Pancreas (tissue), 10 donors: ENCODE data around the gene TMEM225. TPM values are rescaled to one million over a fixed set of nuclear protein-coding genes. Genes with fewer than 3 reads are reported as not detected.
"Not testable (repeated sequence)": the region's sequence is repeated elsewhere in the genome, so short reads cannot be mapped to it uniquely, and the experiment has no call there.

Experiments
- ATAC-seq, 4 donors: fragments of 200-7000 bp; cut with Tn5 transposase; one replicate each; pipeline versions ENCODE4 v1.8.0 to v1.9.1; 2020; ENCODE audit warnings: mild to moderate bottlenecking in 4 of 4, moderate library complexity in 4 of 4
- DNase-seq, 6 donors: peaks; one replicate each; pipeline ENCODE4 v3.0.0-alpha.2; 2020
- FAIRE-seq: peaks from 2 replicates; lab custom pipeline; 2012; peaks lifted over from hg19 to GRCh38; lab: Jason Lieb, UNC
- H3K27ac ChIP-seq, 4 donors: fragments of 200-600 bp; sonication (generic); 1 replicate in 3 of 4; 2 replicates in 1 of 4; pipeline versions ENCODE4 v1.5.0 to v1.8.0; 2020
- H3K27me3 ChIP-seq, 4 donors: fragments of 200-600 bp; one replicate each; pipeline ENCODE4 v1.8.0; 2021
- H3K36me3 ChIP-seq, 3 donors: fragments of 200-600 bp; sonication (generic) in 1 of 3; one replicate each; pipeline versions ENCODE4 v1.5.0 to v1.8.0; 2020 to 2021
- H3K4me1 ChIP-seq, 3 donors: fragments of 200-600 bp; one replicate each; pipeline ENCODE4 v1.8.0; 2021
- H3K4me3 ChIP-seq, 4 donors: fragments of 200-600 bp; sonication (generic) in 2 of 4; one replicate each; pipeline versions ENCODE4 v1.5.0 to v1.8.0; 2020 to 2021
- H3K9me3 ChIP-seq, 4 donors: fragments of 200-600 bp; one replicate each; pipeline ENCODE4 v1.8.0; 2021
- WGBS, 2 donors: extraction: QIAGEN DNeasy Blood & Tissue Kit; methylation state at CpG; one replicate each; pipeline ENCODE4 v1.1.7; 2013; 5-methylcytosine and 5-hydroxymethylcytosine counted together
- intact Hi-C, 3 donors: fragments of 100-400 bp; cut with DNase I; formaldehyde crosslinking; loops; one replicate each; pipeline versions ENCODE4 v1.11.1 to v1.14.2; 2022
- polyA plus RNA-seq, 2 donors: library from polyadenylated mRNA; stranded (reverse); fragments of 200-250 nt; gene quantifications; one replicate each; pipeline ENCODE4 v1.2.3, GENCODE V29; 2013
- total RNA-seq, 6 donors: library from RNA; stranded (reverse); fragmentation: NEBNext Ultra II Directional in 4 of 6; extraction: Animal tissue kit (Norgen Biotek cat#: 25700) in 4 of 6; gene quantifications; one replicate each; pipeline versions ENCODE4 v1.2.1 to v1.2.4, GENCODE V29; 2021 to 2023
- TF ChIP-seq, protein P1 (sequence below), 4 donors: fragments of 200-600 bp; sonication (generic) in 3 of 4; IDR thresholded peaks; one replicate each; pipeline versions ENCODE4 v1.5.0 to v1.8.0; 2021; ENCODE audit warnings: antibody characterized with exemption in 4 of 4
- donor health status: healthy with polysubstance abuse.
- donor health status: DM: no; HTN: no; CAD: no; lungs with moderate emphysema.
- donor health status: DM: no; HTN: no; CAD: no.
- donor health status: control.
- donor health status: control.
- donor health status: Bipolar disorder and iron deficiency.
- donor health status: DM: yes; HTN: yes; CAD: no.
- donor health status: DM: no; HTN: no; CAD: no.
- donor health status: DM: no; HTN: no; CAD: no.
- donor health status: DM: yes; HTN: yes; CAD: no.

TMEM225 gene
- total and polyA plus RNA-seq, 8 donors = not detected

DNA sequence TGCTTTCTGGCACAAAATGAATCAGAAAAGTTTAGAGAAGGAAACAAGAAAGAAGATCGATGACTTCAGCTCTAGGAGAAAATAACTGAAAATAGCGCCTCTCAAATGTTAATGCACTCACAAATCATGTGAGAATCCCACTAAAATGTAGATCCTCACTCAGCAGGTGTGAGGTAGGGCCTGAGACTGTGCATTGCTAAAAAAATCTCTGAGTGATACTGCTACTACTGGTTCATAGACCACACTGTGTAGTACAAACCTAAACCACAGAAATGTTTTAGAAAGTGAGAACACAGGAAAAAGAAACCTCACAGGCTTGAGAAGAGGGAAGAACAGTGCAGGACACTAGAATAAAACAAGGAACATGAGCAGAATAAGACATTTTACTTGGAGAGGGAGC lies 18.5 kb upstream of the TMEM225 start:
- no peak for ATAC-seq
- Histone ChIP-seq H3K27me3 (no peaks in the 10 kb centered on the region), H3K4me3 (no peak overlapping the region), H3K4me1 (peaks cover 0 to 4% (median 0%) of the 10 kb centered on the region in 3 donors), H3K9me3 (no peaks in the 10 kb centered on the region), H3K36me3 (no peaks in the 10 kb centered on the region), H3K27ac (no peak overlapping the region)
- intact Hi-C loops = no loop called here
- 89 to 95% methylated on average over 2 of the region's 2 CpGs for WGBS, 2 donors
- TF ChIP-seq, protein P1, sequence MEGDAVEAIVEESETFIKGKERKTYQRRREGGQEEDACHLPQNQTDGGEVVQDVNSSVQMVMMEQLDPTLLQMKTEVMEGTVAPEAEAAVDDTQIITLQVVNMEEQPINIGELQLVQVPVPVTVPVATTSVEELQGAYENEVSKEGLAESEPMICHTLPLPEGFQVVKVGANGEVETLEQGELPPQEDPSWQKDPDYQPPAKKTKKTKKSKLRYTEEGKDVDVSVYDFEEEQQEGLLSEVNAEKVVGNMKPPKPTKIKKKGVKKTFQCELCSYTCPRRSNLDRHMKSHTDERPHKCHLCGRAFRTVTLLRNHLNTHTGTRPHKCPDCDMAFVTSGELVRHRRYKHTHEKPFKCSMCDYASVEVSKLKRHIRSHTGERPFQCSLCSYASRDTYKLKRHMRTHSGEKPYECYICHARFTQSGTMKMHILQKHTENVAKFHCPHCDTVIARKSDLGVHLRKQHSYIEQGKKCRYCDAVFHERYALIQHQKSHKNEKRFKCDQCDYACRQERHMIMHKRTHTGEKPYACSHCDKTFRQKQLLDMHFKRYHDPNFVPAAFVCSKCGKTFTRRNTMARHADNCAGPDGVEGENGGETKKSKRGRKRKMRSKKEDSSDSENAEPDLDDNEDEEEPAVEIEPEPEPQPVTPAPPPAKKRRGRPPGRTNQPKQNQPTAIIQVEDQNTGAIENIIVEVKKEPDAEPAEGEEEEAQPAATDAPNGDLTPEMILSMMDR (IDR thresholded peaks at IDR 0.05) = no peak
- DNase-seq = no peak
- no peak for FAIRE-seq

DNA sequence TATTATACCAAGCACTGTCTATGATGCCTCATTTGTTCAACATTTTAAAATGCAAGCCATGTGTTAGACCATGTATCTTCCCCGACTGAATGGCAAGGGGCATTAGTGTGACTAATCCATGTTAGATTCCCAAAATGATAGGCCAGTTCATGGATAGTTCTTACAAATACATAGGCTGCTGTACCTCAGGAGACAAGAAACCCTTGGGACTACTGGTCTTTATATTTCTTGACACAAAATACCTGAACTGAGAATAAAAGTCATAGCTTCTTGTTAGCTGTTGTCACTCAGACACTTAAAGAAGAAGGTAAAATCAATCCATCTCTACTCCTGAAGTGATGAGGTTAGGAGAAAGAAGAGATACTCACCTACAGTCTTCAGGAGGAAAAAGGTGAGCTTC lies 16.4 kb upstream of the TMEM225 start, which contains the start of gene OR8D4:
TSS of gene OR8D4 (plus strand) at position 301 of the 400 bp plus-strand sequence. CDS start 4,265 bp downstream, outside the sequence.
- H3K9me3 ChIP-seq = no peaks in the 10 kb centered on the region
- ATAC-seq = no peak
- intact Hi-C loops = no loop called here
- H3K4me3 ChIP-seq = no peak within 1 kb of the TSS
- H3K36me3 ChIP-seq = no peaks in the 10 kb centered on the region
- no peak within 1 kb of the TSS for H3K27ac ChIP-seq
- WGBS, 2 donors = 93 to 94% methylated on average over 1 of the region's 1 CpG
- no peak for DNase-seq
- no peaks in the 10 kb centered on the region for H3K27me3 ChIP-seq
- FAIRE-seq = no peak
- TF ChIP-seq, protein P1 (IDR thresholded peaks at IDR 0.05) = no peak
- H3K4me1 ChIP-seq = peaks cover 0 to 4% (median 0%) of the 10 kb centered on the region in 3 donors

DNA sequence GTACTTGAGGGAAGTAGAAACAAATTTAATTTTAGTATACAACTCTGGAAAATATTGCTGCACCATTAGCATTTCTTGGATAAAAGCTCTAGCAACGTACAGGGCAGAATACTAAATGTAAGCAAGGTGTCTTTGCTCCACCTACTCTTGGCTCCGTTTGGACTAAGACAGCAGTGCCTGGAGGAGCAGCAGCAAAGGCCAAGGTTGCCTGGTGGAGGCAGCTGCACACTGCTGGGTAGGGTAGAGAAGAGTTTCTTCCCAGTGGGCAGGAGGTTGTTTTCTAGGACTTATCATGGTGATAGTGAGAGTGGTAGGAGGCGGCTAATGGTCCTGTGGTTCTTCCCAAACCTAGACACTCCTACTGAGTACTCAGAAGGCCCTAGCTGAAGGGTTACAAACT lies 14.3 kb upstream of the TMEM225 start:
- no peak for FAIRE-seq

DNA sequence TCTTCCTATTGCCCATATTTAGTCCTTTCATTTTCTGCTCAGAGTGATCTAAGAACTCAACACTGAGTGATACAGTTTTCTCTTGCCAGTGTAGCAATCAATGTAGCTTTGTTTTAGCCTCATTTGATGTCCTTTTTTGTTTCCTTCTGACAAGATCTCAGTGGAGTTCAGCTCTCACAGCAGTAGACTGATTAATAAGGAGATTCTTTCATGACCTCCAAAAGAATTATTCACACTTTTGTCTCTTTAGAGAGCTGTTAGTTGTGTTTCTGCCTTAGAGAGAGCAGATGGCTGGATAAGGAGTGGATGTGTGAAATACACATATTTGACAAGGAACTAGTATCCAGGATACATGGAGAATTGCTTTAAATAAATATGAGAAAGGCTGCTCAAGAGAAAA lies 6.6 kb upstream of the TMEM225 start:
- no peaks in the 10 kb centered on the region for H3K27me3 ChIP-seq
- FAIRE-seq = no peak
- no peak for DNase-seq
- no peak overlapping the region for H3K4me3 ChIP-seq
- no peaks in the 10 kb centered on the region for H3K36me3 ChIP-seq
- intact Hi-C loops = no loop called here
- TF ChIP-seq, protein P1 (IDR thresholded peaks at IDR 0.05) = no peak
- no peaks in the 10 kb centered on the region for H3K9me3 ChIP-seq
- no peak overlapping the region for H3K27ac ChIP-seq
- no peak for ATAC-seq
- no peaks in the 10 kb centered on the region for H3K4me1 ChIP-seq

More for the DNA sequence above, 14.3 kb upstream of the TMEM225 start:
- no peaks in the 10 kb centered on the region for H3K9me3 ChIP-seq
- peaks cover 0 to 4% (median 0%) of the 10 kb centered on the region in 3 donors for H3K4me1 ChIP-seq
- H3K36me3 ChIP-seq = no peaks in the 10 kb centered on the region
- ATAC-seq (peak; percentile 74 to 96 (median 82)), DNase-seq (peak in 2 of 6 donors; percentile 23 to 25)
- WGBS, 2 donors = 32 to 38% methylated on average over 3 of the region's 3 CpGs
- no peak overlapping the region for H3K27ac ChIP-seq
- intact Hi-C loops = no loop called here
- no peak overlapping the region for H3K4me3 ChIP-seq
- TF ChIP-seq, protein P1 (IDR thresholded peaks at IDR 0.05) = no peak
- H3K27me3 ChIP-seq = no peaks in the 10 kb centered on the region

DNA sequence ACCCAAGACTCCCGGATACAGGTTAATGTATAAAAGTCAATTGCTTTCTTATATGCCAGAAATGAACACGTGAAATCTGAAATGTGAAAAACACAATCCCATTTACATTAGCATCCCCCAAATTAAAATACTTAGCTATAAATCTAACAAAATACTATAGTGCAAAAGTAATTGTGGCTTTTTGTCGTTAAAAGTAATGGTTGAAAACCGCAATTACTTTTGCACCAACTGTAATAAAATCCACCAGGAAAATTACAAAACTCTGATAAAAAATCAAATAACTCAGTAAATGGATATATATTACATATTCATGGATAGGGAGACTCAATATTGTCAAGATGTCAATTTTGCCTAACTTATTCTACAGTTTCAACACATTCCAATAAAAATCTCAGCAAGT lies 4.6 kb downstream of the TMEM225 start:
- Histone ChIP-seq H3K27ac (no peak overlapping the region), H3K36me3 (no peaks in the 10 kb centered on the region), H3K4me1 (no peaks in the 10 kb centered on the region), H3K4me3 (no peak overlapping the region), H3K9me3 (no peaks in the 10 kb centered on the region), H3K27me3 (no peaks in the 10 kb centered on the region)
- 98% methylated on average over 4 of the region's 4 CpGs for WGBS, 2 donors
- ATAC-seq (no peak), FAIRE-seq (no peak), DNase-seq (no peak)
- intact Hi-C loops = no loop called here
- TF ChIP-seq, protein P1 (IDR thresholded peaks at IDR 0.05) = no peak

DNA sequence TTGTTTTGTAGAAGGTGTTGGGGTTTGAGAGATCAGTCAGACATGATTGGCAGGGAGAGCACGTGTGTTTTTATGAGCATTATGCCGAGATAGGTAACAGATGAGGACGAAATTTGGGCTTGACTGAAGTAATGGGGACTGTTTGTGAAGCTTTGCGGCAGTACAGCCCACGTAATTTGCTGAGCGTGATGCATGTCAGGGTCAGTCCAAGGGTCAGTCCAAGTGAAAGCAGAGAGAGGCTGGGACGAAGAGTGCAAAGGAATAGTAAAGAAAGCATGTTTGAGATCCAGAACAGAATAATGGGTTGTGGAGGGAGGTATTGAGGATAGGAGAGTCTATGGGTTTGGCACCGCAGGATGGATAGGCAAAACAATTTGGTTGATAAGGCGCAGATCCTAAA lies 17.7 kb downstream of the TMEM225 start:
- H3K27me3 ChIP-seq, ATAC-seq, H3K4me3 ChIP-seq, H3K36me3 ChIP-seq, intact Hi-C loops, FAIRE-seq, H3K9me3 ChIP-seq, DNase-seq, H3K27ac ChIP-seq, H3K4me1 ChIP-seq: not testable (repeated sequence)
- WGBS, 2 donors = 81 to 86% methylated on average over 9 of the region's 9 CpGs

DNA sequence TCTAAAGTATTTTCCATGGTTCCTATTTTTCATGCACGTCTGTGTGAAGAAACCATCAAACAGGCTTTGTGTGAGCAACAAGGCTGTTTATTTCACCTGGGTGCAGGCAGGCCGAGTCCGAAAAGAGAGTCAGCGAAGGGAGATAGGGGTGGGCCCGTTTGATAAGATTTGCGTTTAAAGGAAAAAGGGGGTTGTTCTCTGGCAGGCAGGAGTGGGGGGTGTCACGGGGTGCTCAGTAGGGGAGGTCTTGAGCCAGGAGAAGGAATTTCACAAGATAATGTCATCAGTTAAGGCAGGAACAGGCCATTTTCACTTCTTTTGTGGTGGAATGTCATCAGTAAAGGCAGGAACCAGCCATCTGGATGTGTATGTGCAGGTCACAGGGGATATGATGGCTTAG lies 20.2 kb downstream of the TMEM225 start:
- ATAC-seq, FAIRE-seq, H3K27me3 ChIP-seq, intact Hi-C loops, H3K4me1 ChIP-seq, H3K36me3 ChIP-seq, H3K27ac ChIP-seq, H3K9me3 ChIP-seq, H3K4me3 ChIP-seq, DNase-seq: not testable (repeated sequence)
- 19 to 39% methylated on average over 7 of the region's 7 CpGs for WGBS, 2 donors
